Activated CD8-positive, alpha-beta T cell treated with anti-CD3 and anti-CD28 coated beads, Interleukin-2, amount 10 ng/mL, durations not matched to agents 7 days and 5 days (primary cell): ENCODE measurements around the gene LIFR. TPM values are rescaled to one million over a fixed set of nuclear protein-coding genes. Genes with fewer than 3 reads are reported as not detected.
"Not testable (repeated sequence)": the region's sequence is repeated elsewhere in the genome, so short reads cannot be mapped to it uniquely, and the experiment has no call there.

Experiments
- ATAC-seq: fragments of 150-1000 bp; cut with Tn5 transposase; one replicate; pipeline ENCODE4 v1.10.0; 2021; ENCODE audit warnings: moderate library complexity
- CTCF ChIA-PET: fragments of 350-600 bp; sonication (Branson Sonifier 250); formaldehyde crosslinking; loops from one replicate; lab custom pipeline; 2021; ENCODE audit warnings: antibody characterized with exemption; lab: Charles Lee
- POLR2A ChIA-PET: fragments of 350-600 bp; sonication (Branson Sonifier 250); formaldehyde crosslinking; loops from one replicate; lab custom pipeline; 2021; ENCODE audit warnings: antibody characterized with exemption; lab: Charles Lee
- DNase-seq: peaks from one replicate; pipeline ENCODE4 v3.0.0-alpha.2; 2020
- H3K27ac Mint-ChIP-seq: one replicate; pipeline ENCODE4 v1.8.0; 2021; ENCODE audit warnings: mild to moderate bottlenecking, mixed read lengths
- H3K27me3 Mint-ChIP-seq: one replicate; pipeline ENCODE4 v1.8.0; 2021; ENCODE audit warnings: low read depth, mixed read lengths
- H3K36me3 Mint-ChIP-seq: one replicate; pipeline ENCODE4 v1.8.0; 2021; ENCODE audit warnings: low read depth, mixed read lengths
- H3K4me1 Mint-ChIP-seq: one replicate; pipeline ENCODE4 v1.8.0; 2021; ENCODE audit warnings: low read depth, mixed read lengths
- H3K4me3 Mint-ChIP-seq: one replicate; pipeline ENCODE4 v1.8.0; 2021; ENCODE audit warnings: mild to moderate bottlenecking, mixed read lengths
- H3K9me3 Mint-ChIP-seq: one replicate; pipeline ENCODE4 v1.8.0; 2022; ENCODE audit warnings: mixed read lengths; ENCODE audit not compliant: insufficient read depth
- total RNA-seq, 2 experiments: library from RNA; stranded (reverse); gene quantifications; one replicate each; pipeline ENCODE4 v1.2.3, GENCODE V29; 2021

The LIFR gene
- total RNA-seq, result not detected

- Mint-ChIP-seq H3K4me1 (peaks cover 13% of the 10 kb centered on the region), H3K27ac (no peak within 1 kb of the TSS), H3K4me3 (peak within 1 kb of the TSS; percentile 72), H3K36me3 (no peaks in the 10 kb centered on the region), H3K27me3 (peaks cover 61% of the 10 kb centered on the region), H3K9me3 (no peaks in the 10 kb centered on the region)
- DNase-seq (peak; percentile 51), ATAC-seq (peak; percentile 78)
- ChIA-PET POLR2A (interaction anchor here (0.7 kb wide), 1 partner anchor 51 kb away, joined by 3 read pairs; no protein-coding TSS in a partner anchor), CTCF (interaction anchor here (1.3 kb wide), 1 partner anchor 115 kb away, joined by 3 read pairs; no protein-coding TSS in a partner anchor)
Observed at GRCh38 chr5:38556599-38557307, at the start of gene LIFR. Gene LIFR, minus strand, starts transcription at chr5:38556646. Its CDS starts 25,999 bp downstream, at chr5:38530647.

GRCh38 chr5:38605610-38606009 lies 49.2 kb upstream of the LIFR start:
- ChIA-PET CTCF (no interaction called here), POLR2A (no interaction called here)
- Mint-ChIP-seq H3K27me3 (peaks cover 8% of the 10 kb centered on the region), H3K36me3 (no peaks in the 10 kb centered on the region), H3K4me3 (no peak overlapping the region), H3K4me1 (no peaks in the 10 kb centered on the region), H3K27ac (no peak overlapping the region), H3K9me3 (no peaks in the 10 kb centered on the region)
- no peak for ATAC-seq
- no peak for DNase-seq

- Mint-ChIP-seq H3K27me3 (peaks cover 5% of the 10 kb centered on the region), H3K9me3 (no peaks in the 10 kb centered on the region), H3K4me3 (no peak overlapping the region), H3K4me1 (no peaks in the 10 kb centered on the region), H3K27ac (no peak overlapping the region), H3K36me3 (no peaks in the 10 kb centered on the region)
- CTCF ChIA-PET, result interaction anchor here (1.7 kb wide), 1 partner anchor 162 kb away, joined by 6 read pairs; no protein-coding TSS in a partner anchor
- no peak for DNase-seq
- no peak for ATAC-seq
- POLR2A ChIA-PET, result no interaction called here
Observed at GRCh38 chr5:38603691-38604090, 47.2 kb upstream of the LIFR start.

- ChIA-PET POLR2A (no interaction called here), CTCF (interaction anchor here (1.7 kb wide), 1 partner anchor 161 kb away, joined by 6 read pairs; no protein-coding TSS in a partner anchor)
- no peak for DNase-seq
- Mint-ChIP-seq H3K4me1 (no peaks in the 10 kb centered on the region), H3K9me3 (no peaks in the 10 kb centered on the region), H3K36me3 (no peaks in the 10 kb centered on the region), H3K4me3 (no peak overlapping the region), H3K27ac (no peak overlapping the region), H3K27me3 (peaks cover 5% of the 10 kb centered on the region)
- no peak for ATAC-seq
Observed at GRCh38 chr5:38602641-38603040, 46.2 kb upstream of the LIFR start.

- no peaks in the 10 kb centered on the region for H3K36me3 Mint-ChIP-seq
- CTCF ChIA-PET, result no interaction called here
- ATAC-seq (no peak), DNase-seq (no peak)
- peaks cover 3% of the 10 kb centered on the region for H3K27me3 Mint-ChIP-seq
- POLR2A ChIA-PET, result no interaction called here
- H3K4me1 Mint-ChIP-seq, result no peaks in the 10 kb centered on the region
- H3K9me3 Mint-ChIP-seq, result no peaks in the 10 kb centered on the region
- H3K4me3 Mint-ChIP-seq, result no peak overlapping the region
- H3K27ac Mint-ChIP-seq, result no peak overlapping the region
Observed at GRCh38 chr5:38601863-38602298, 45.4 kb upstream of the LIFR start.

GRCh38 chr5:38601133-38601862 lies 44.9 kb upstream of the LIFR start:
- ChIA-PET POLR2A (no interaction called here), CTCF (no interaction called here)
- peaks cover 3% of the 10 kb centered on the region for H3K27me3 Mint-ChIP-seq
- no peaks in the 10 kb centered on the region for H3K36me3 Mint-ChIP-seq
- no peak for DNase-seq
- H3K27ac Mint-ChIP-seq, result no peak overlapping the region
- no peaks in the 10 kb centered on the region for H3K4me1 Mint-ChIP-seq
- H3K4me3 Mint-ChIP-seq, result no peak overlapping the region
- no peaks in the 10 kb centered on the region for H3K9me3 Mint-ChIP-seq
- ATAC-seq, result no peak

- H3K27me3 Mint-ChIP-seq, result peaks cover 3% of the 10 kb centered on the region
Observed at GRCh38 chr5:38600329-38601045, 44.0 kb upstream of the LIFR start.

GRCh38 chr5:38599751-38600150 lies 43.3 kb upstream of the LIFR start:
- H3K4me1 Mint-ChIP-seq, ATAC-seq, H3K36me3 Mint-ChIP-seq, H3K4me3 Mint-ChIP-seq, POLR2A ChIA-PET, DNase-seq, H3K9me3 Mint-ChIP-seq, H3K27ac Mint-ChIP-seq, CTCF ChIA-PET, H3K27me3 Mint-ChIP-seq: not testable (repeated sequence)

More at GRCh38 chr5:38600329-38601045, 44.0 kb upstream of the LIFR start:
- no peak overlapping the region for H3K4me3 Mint-ChIP-seq
- DNase-seq (no peak), ATAC-seq (no peak)
- H3K9me3 Mint-ChIP-seq, result no peaks in the 10 kb centered on the region
- POLR2A ChIA-PET, result no interaction called here
- no peaks in the 10 kb centered on the region for H3K4me1 Mint-ChIP-seq
- no peaks in the 10 kb centered on the region for H3K36me3 Mint-ChIP-seq
- no peak overlapping the region for H3K27ac Mint-ChIP-seq
- CTCF ChIA-PET, result no interaction called here

GRCh38 chr5:38598994-38599617 lies 42.7 kb upstream of the LIFR start:
- no peak overlapping the region for H3K27ac Mint-ChIP-seq
- H3K4me3 Mint-ChIP-seq, result no peak overlapping the region
- no peaks in the 10 kb centered on the region for H3K4me1 Mint-ChIP-seq
- POLR2A ChIA-PET, result no interaction called here
- DNase-seq (no peak), ATAC-seq (no peak)
- CTCF ChIA-PET, result no interaction called here
- H3K36me3 Mint-ChIP-seq, result no peaks in the 10 kb centered on the region
- H3K9me3 Mint-ChIP-seq, result no peaks in the 10 kb centered on the region
- H3K27me3 Mint-ChIP-seq, result peaks cover 3% of the 10 kb centered on the region

GRCh38 chr5:38598296-38598993 lies 42.0 kb upstream of the LIFR start:
- Mint-ChIP-seq H3K9me3 (no peaks in the 10 kb centered on the region), H3K27ac (no peak overlapping the region), H3K36me3 (no peaks in the 10 kb centered on the region)

GRCh38 chr5:38596981-38597380 lies 40.5 kb upstream of the LIFR start:
- DNase-seq (no peak), ATAC-seq (no peak)
- Mint-ChIP-seq H3K9me3 (no peaks in the 10 kb centered on the region), H3K36me3 (no peaks in the 10 kb centered on the region), H3K4me1 (no peaks in the 10 kb centered on the region), H3K27me3 (peaks cover 3% of the 10 kb centered on the region), H3K27ac (no peak overlapping the region), H3K4me3 (no peak overlapping the region)
- CTCF ChIA-PET, result interaction anchor here (1.4 kb wide), 1 partner anchor 17 kb away, joined by 3 read pairs; no protein-coding TSS in a partner anchor
- POLR2A ChIA-PET, result no interaction called here

More at GRCh38 chr5:38598296-38598993, 42.0 kb upstream of the LIFR start:
- Mint-ChIP-seq H3K4me3 (no peak overlapping the region), H3K27me3 (peaks cover 3% of the 10 kb centered on the region), H3K4me1 (no peaks in the 10 kb centered on the region)
- no peak for ATAC-seq
- no peak for DNase-seq
- ChIA-PET POLR2A (no interaction called here), CTCF (no interaction called here)
